ENCODE results near the gene RC3H1. TPM values are rescaled to one million over a fixed set of nuclear protein-coding genes. Genes with fewer than 3 reads are reported as not detected.

Gene RC3H1
- total and polyA plus RNA-seq, 9 of the 15 experiments (the other 6 are each of a cell fraction or from before 2014, with no cell fraction given), result 2.4 to 31.7 (median 12.4) TPM

GRCh38 chr1:173914366-173914871 is 107.7 kb downstream of the RC3H1 start (continued):
- TF ChIP-seq HOMEZ (CRISPR knock-in tag; IDR thresholded peaks at IDR 0.05), result no peak
- no peak for TF ChIP-seq ZNF124 (CRISPR knock-in tag; IDR thresholded peaks at IDR 0.05)
- TF ChIP-seq ZNF431 (CRISPR knock-in tag; IDR thresholded peaks at IDR 0.05), result no peak
- TF ChIP-seq RFX1 (IDR thresholded peaks at IDR 0.05), result no peak
- TF ChIP-seq TBL1XR1 (IDR thresholded peaks at IDR 0.05; ENCODE audit: low read length in 2 of 2), result peak in 1 of 2 experiments; percentile 41; a peak in 1 of 4 replicates
- TF ChIP-seq TBP (optimal IDR thresholded peaks at IDR 0.05; ENCODE audit: low read depth, low read length), result no peak
- TF ChIP-seq, protein P1, sequence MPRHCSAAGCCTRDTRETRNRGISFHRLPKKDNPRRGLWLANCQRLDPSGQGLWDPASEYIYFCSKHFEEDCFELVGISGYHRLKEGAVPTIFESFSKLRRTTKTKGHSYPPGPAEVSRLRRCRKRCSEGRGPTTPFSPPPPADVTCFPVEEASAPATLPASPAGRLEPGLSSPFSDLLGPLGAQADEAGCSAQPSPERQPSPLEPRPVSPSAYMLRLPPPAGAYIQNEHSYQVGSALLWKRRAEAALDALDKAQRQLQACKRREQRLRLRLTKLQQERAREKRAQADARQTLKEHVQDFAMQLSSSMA (CRISPR knock-in tag; IDR thresholded peaks at IDR 0.05), result no peak
- TF ChIP-seq ZBTB8A (IDR thresholded peaks at IDR 0.05; ENCODE audit: partially characterized antibody), result no peak
- no peak for TF ChIP-seq RFX7 (CRISPR knock-in tag; IDR thresholded peaks at IDR 0.05)
- TF ChIP-seq ZNF764 (CRISPR knock-in tag; IDR thresholded peaks at IDR 0.05; ENCODE audit: low read depth), result no peak
- TF ChIP-seq ZNF324 (CRISPR knock-in tag; IDR thresholded peaks at IDR 0.05), result no peak
- no peak for TF ChIP-seq ZC3H8 (IDR thresholded peaks at IDR 0.05)

Measured in K562 (cell line).